Astrocyte (in vitro differentiated cells and primary cell): ENCODE measurements around the gene MDM2.

Experiments used
- CTCF ChIP-seq: IDR thresholded peaks from 2 replicates; pipeline ENCODE4 v1.5.1; 2011; ENCODE audit warnings: low read depth, mild to moderate bottlenecking, inconsistent platforms, low read length, moderate library complexity; ENCODE audit not compliant: insufficient read depth
- EZH2 ChIP-seq: IDR thresholded peaks from 2 replicates; pipeline ENCODE4 v1.6.1; 2012; ENCODE audit warnings: mild to moderate bottlenecking, low read length, inconsistent platforms; ENCODE audit not compliant: insufficient read depth

GRCh38 chr12:68791897-68792481 is 16.0 kb upstream of the MDM2 start:
- TF ChIP-seq CTCF (no peak), EZH2 (no peak)
